ENCODE measurements around the gene TPX2. TPM values are rescaled to one million over a fixed set of nuclear protein-coding genes. Genes with fewer than 3 reads are reported as not detected.
"Not testable (repeated sequence)": the region's sequence is repeated elsewhere in the genome, so short reads cannot be mapped to it uniquely, and the experiment has no call there.

TPX2 gene
- total and polyA plus RNA-seq, 2 donors (not counting 1 experiment from before 2014, with no cell fraction given) = 0.30 to 0.31 TPM

DNA sequence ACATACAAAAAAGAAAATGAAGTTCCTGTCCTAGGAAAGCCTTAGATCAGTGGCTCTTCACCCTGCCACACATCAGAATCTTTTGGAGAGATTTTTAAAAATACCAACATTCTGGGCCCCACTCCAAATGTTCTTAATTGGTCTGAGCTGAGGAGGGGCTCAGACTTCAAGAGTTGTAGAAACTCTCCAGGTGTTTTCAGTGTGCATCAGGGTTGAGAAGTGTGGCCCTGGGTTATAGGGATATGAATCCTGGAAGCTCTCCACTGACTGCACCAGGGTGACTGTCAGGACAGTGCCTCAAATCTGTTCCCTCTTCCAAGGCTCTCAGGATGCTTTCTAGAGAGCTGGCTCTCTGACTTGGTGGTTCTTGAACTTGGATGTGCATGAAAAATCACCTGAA, 74.5 kb downstream of the TPX2 start:
- Histone ChIP-seq H3K4me2 (replicated peaks; ENCODE audit: low read depth, low read length, poor library complexity, severe bottlenecking) (no peak overlapping the region), H3K36me3 (replicated peaks in 1 of 2; ENCODE audit: control extremely low read depth in 1 of 2, control insufficient read depth in 1 of 2, extremely low read depth in 1 of 2, insufficient read depth in 2 of 2, low read length in 1 of 2) (no peaks in the 10 kb centered on the region), H2AFZ (ENCODE audit: insufficient read depth, low read depth, low read length, poor library complexity, severe bottlenecking) (no peak overlapping the region), H3K79me2 (ENCODE audit: control insufficient read depth, insufficient read depth, low read length) (no peaks in the 10 kb centered on the region), H3K4me3 (ENCODE audit: control extremely low read depth in 1 of 5, extremely low read depth in 1 of 5, insufficient read depth in 1 of 5, low read depth in 2 of 5, low read length in 4 of 5) (no peak overlapping the region), H3K4me1 (ENCODE audit: control insufficient read depth in 2 of 2, insufficient read depth in 2 of 2, low read length in 2 of 2) (peaks cover 0 to 10% of the 10 kb centered on the region in 2 donors), H3K9ac (ENCODE audit: low read length) (no peak overlapping the region), H4K20me1 (ENCODE audit: control insufficient read depth, insufficient read depth, low read length, poor library complexity, severe bottlenecking) (no peaks in the 10 kb centered on the region), H3K27me3 (replicated peaks in 1 of 4; ENCODE audit: control extremely low read depth in 1 of 4, control insufficient read depth in 3 of 4, insufficient read depth in 4 of 4, low read length in 3 of 4) (no peaks in the 10 kb centered on the region), H3K9me3 (ENCODE audit: control extremely low read depth in 1 of 3, control insufficient read depth in 2 of 3, insufficient read depth in 1 of 3, low read length in 2 of 3) (no peaks in the 10 kb centered on the region), H3K27ac (ENCODE audit: low read length in 2 of 2) (no peak overlapping the region)
- peaks cover 4% of the 10 kb centered on the region for H3K4me1 Mint-ChIP-seq
- H3K27ac Mint-ChIP-seq = no peak overlapping the region
- POLR2A ChIA-PET = no interaction called here
- intact Hi-C loops (cut with micrococcal nuclease) = no loop called here
- no peak for DNase-seq
- H3K27me3 Mint-ChIP-seq = no peaks in the 10 kb centered on the region
- H3K4me3 Mint-ChIP-seq = no peak overlapping the region
- H3K9me3 Mint-ChIP-seq (ENCODE audit: insufficient read depth) = no peaks in the 10 kb centered on the region
- TF ChIP-seq CTCF (IDR thresholded peaks at IDR 0.05) (no peak), EZH2 (IDR thresholded peaks at IDR 0.05; ENCODE audit: borderline replicate concordance, insufficient read depth, low read depth, low read length, poor library complexity, severe bottlenecking) (no peak)
- CTCF ChIA-PET = interaction anchor here (1.4 kb wide), 1 partner anchor 9 kb away, joined by 6 read pairs; no protein-coding TSS in a partner anchor
- ATAC-seq (ENCODE audit: low read depth) = no peak

DNA sequence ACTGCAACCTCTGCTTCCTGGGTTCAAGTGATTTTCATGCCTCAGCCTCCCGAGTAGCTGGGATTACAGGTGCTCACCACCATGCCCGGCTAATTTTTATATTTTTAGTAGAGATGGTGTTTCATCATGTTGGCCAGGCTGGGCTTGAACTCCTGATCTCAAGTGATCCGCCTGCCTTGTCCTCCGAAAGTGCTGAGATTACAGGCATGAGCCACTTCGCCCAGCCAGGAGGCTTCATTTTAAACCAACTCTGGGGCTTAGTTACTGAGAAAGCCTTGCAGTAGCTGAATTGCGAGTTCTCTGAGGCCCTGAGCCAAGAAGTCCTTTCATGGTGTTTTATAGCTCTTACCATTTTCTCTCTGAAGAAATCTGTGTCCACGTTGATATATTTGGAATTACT, 75.1 kb downstream of the TPX2 start:
- H3K27ac Mint-ChIP-seq; H3K4me3 ChIP-seq (ENCODE audit: control extremely low read depth in 1 of 5, extremely low read depth in 1 of 5, insufficient read depth in 1 of 5, low read depth in 2 of 5, low read length in 4 of 5); H3K4me2 ChIP-seq (replicated peaks; ENCODE audit: low read depth, low read length, poor library complexity, severe bottlenecking); H3K9me3 Mint-ChIP-seq (ENCODE audit: insufficient read depth); H3K27ac ChIP-seq (ENCODE audit: low read length in 2 of 2); H3K27me3 Mint-ChIP-seq; H3K4me1 Mint-ChIP-seq; H4K20me1 ChIP-seq (ENCODE audit: control insufficient read depth, insufficient read depth, low read length, poor library complexity, severe bottlenecking); H3K9ac ChIP-seq (ENCODE audit: low read length); H3K27me3 ChIP-seq (replicated peaks in 1 of 4; ENCODE audit: control extremely low read depth in 1 of 4, control insufficient read depth in 3 of 4, insufficient read depth in 4 of 4, low read length in 3 of 4); intact Hi-C loops (cut with micrococcal nuclease); H3K36me3 ChIP-seq (replicated peaks in 1 of 2; ENCODE audit: control extremely low read depth in 1 of 2, control insufficient read depth in 1 of 2, extremely low read depth in 1 of 2, insufficient read depth in 2 of 2, low read length in 1 of 2); POLR2A ChIA-PET; H2AFZ ChIP-seq (ENCODE audit: insufficient read depth, low read depth, low read length, poor library complexity, severe bottlenecking); H3K9me3 ChIP-seq (ENCODE audit: control extremely low read depth in 1 of 3, control insufficient read depth in 2 of 3, insufficient read depth in 1 of 3, low read length in 2 of 3); ATAC-seq (ENCODE audit: low read depth); H3K4me3 Mint-ChIP-seq; H3K4me1 ChIP-seq (ENCODE audit: control insufficient read depth in 2 of 2, insufficient read depth in 2 of 2, low read length in 2 of 2); DNase-seq; H3K79me2 ChIP-seq (ENCODE audit: control insufficient read depth, insufficient read depth, low read length): not testable (repeated sequence)
- 93% methylated on average over 4 of the region's 7 CpGs for WGBS (ENCODE audit: insufficient coverage)
- CTCF ChIA-PET = interaction anchor here (1.3 to 1.7 kb wide), 3 partner anchors 9 to 218 kb away, joined by 3 to 6 read pairs (median 3); no protein-coding TSS in a partner anchor

Measured in B cell (primary cell).